Activated CD8-positive, alpha-beta memory T cell treated with anti-CD3 and anti-CD28 coated beads, Interleukin-2, amount 50 U/mL, for 24 hours (primary cell): ENCODE results near the gene ABHD16A.

ENCODE experiments used
- DNase-seq: peaks from one replicate; pipeline ENCODE4 v3.0.0-alpha.2; 2020; ENCODE audit errors: extremely low read depth

The ABHD16A gene

DNA sequence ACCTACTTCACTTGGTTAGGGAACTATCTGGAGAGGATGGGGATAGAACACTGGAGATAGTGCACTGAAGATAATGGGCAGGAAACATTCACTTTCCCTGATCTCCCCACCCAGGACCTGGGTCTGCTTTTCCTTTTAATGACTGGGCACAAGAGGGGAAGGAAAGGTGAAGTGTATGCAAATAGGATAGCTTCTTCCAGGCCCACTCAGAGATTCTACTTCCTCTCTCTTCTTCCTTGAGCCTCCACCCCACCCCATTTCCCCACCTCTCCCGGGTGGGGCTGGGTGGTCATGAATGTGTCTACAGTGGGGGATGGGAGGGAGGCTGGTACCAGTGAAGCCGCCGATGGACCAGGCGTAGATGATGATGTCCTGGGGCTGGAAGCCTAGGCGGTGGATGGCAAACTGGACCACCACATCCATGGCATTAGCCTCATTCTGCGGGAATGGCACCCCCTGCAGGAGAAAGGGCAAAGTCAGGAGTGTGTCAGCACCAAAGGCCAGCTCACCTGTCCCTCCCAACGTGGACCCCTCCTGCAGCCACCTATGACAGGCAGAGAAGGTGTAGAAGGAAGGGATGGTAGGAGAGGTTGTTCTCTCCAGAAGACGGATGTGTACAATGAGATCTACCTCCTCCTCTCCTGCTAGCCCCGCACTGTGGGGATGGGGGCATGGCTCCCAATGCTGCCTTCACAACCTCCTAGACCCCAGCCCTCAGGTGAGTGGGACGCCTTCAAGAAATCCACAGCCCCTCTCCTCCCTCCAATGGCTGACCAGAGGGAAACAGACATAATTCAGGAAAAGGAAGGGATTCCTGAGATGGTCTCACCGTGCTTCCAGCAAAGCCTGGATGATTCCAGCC, 13.6 kb downstream of the ABHD16A start:
- no peak for DNase-seq

DNA sequence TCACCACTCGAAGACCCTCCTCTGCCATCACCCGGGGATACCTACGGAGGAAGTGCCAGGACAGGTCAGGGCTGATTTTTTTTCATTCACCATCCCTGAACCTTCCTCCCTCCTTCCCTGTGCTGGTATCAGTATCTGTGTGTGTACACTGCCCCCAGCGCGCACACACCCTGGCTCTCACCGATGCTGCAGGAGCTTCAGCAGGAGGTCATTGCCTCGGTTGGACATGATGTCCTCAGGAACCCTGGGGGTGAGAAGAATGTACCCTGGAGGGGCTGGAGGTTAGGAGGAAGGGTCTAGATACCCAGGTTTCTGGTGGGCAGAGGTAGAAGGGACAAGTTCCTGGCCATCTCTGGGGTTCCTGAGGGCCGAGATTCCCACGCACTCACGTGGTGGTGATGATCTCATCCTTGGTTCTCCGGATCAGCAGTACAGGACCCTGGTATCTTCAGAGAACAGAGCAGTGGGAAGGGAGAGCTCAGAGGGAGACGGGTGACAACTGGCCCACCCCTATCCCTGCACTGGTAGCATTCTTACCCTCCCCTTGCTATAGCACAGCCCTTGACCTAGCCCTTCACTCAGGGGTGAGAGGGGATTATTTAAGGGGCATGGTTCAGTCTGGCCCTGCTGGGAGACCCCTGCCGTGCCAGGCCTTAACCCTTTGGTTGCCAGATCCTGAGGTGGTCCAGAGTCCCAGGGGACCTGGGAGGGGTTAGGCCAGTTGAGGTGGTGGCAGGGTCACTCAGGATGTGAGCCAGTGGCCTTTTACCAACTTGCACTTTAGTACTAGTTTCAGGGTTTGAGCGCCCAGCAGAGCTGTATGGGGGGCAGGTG, 15.0 kb downstream of the ABHD16A start:
- DNase-seq: no peak

DNA sequence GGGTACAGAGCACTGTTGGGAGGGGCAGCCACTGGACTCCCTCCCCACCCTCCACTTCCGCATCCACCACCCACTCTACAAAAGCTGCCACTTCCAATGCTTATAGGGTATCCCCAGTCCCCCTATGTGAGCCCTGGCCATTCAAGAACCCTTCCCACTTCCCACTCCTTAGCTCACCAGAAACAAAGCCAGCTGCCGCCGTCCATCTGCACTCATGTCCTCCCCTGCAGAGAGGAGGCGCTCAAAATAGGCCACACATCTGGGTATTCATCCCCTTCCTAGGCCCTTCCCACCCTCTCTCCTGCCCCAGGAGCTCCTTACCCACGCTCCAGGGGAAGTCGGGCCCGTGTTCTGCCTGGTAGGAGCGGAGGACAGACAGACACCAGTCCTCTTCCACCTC, 15.8 kb downstream of the ABHD16A start:
- DNase-seq: no peak

DNA sequence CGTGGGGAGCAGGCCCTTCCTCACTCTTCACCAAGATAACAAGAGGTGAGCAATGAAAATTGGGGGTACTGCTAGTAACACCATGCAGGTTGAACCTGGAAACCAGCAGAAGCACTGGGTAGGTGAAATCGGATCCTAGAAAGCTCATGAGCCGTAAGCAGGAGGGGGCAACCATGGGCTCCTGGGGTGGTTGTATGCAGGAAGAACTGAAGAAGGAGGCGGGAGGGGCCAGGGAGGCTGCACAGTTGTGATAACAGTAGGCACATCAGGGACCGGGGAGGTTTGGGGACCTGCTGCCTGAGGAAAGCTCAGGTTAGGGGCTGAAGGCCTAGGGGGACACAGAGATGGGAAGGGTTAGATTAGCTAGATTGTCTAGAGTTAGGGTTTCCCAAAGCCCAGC, 16.6 kb downstream of the ABHD16A start:
- DNase-seq: no peak

DNA sequence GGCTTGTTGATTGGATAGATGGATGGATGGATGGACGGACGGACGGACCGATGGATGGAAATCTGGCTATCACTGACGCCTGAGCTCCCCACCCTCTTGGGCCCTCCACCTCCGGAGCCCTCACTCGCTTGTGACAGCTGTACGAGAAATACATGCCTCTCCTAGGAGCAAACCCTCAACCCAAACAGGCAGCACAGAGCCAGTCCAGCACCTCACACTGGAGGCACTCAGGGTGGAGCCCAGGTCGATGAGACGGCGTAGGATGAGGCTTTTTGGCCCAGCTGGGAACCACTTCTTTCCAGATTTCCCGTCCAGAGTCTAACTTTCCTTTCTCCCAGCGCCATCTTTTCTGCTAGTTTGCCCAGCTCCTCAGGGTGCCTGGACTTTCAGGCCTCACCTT, 19.5 kb downstream of the ABHD16A start:
- no peak for DNase-seq

DNA sequence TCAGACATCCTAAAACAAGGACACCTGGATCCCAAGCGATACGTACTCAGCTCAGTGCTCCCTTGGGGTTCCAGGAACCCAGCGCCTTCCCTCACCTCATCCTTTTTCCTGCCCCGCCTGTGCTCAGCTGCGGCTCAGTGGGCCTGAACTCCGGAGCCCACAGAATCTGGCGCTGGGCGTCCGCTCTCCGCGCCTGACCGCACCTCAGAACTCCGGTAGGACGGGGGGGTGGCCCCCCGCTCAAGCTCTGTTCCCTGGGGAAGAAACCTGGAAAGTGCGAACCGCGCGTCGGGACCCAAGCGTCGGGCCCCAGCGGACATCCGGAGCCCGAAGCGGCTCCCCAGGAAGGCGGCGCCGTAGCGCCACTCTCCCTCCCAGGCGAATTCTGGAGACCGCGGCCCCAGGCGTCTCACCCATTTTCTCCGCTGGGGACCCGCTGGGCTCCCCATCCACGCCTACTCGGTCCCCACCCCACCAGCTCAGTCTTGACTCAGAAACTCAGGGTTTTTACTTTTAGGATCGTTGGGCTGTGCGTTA, 21.9 kb downstream of the ABHD16A start:
- no peak for DNase-seq

DNA sequence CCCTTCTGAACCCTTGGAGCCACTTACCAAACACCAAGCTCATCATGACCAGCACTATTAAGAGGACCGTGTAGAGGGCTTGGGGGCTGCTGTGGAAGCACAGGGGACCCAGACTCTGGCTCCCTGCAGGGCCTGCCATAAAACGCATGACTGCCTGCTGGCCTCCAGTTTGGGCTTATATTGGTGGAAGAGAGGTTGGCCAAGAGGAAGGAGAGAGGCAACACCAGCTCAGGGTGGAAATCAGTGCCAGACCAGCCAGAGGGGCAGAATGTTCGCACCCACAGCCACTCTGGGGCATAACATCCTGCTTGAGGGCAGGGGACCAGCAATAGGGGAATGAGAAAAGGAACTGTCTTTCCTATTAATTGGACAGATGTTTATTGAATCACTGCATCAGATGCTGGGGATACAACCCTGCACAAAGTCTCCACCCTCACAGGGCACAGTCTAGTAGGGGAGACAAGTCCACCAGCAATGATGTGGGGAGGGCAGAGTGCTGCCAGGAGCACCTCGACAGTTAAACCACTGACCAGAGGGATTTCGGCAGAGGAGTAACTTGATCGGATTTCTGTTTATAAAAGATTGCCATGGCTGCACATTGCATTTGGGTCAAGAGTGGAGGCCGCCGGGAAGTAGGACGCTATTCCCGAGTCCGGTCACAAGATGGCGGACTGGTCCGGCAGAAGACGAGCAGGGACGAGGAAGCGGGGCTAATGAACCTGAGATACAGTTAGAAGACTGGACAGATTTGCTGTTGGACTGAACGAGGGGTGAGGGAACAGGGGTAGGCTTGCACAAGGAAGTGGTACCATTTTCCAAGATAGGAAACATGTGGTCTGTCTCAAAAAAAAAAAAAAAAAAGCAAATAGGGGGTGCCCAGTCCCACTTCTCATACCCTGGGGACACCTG, 22.6 kb downstream of the ABHD16A start, which contains the start of gene LY6G5C:
Gene LY6G5C, minus strand, starts transcription at position 842 of the 909 bp plus-strand sequence. Its CDS starts 694 bp downstream, at position 148.
- peak; percentile 41 for DNase-seq

DNA sequence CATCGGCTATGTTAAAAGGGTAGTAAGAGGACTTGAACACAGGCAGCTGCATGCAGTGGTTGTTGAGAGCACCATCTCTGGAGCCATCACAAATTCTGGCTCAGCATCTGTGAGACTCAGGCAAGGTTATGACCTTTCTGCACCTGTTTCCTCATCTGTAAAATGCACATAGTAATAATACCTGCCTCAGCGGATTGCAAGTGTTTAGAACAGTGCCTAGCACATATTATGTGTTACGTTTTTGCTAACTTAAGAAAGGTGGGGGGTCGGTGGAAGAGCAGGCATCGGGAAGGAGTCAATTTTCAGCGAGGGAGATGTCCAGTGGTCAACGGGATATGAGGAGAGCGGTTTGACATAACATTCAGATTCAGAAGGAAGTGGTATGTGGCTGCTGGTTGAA, 25.2 kb downstream of the ABHD16A start:
- DNase-seq: no peak

DNA sequence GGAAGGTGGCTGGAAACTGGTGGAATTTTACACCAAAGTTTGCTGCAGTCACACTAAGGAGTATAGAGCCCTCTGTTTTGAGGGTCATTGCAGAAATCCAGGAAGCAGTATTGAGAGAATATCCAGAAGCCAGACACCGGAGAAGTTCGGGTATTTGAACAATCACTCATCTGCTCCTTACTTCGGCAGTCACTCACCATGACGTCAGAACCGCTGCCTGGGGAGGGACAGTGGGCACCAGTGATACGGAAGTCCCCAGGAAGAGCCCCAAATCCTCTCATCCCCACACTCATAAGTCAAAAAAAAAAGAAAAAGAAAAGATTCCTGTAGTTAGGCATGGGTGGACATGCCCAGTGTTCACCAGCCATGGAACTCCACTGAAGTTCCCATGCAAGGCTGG, 26.2 kb downstream of the ABHD16A start:
- no peak for DNase-seq

DNA sequence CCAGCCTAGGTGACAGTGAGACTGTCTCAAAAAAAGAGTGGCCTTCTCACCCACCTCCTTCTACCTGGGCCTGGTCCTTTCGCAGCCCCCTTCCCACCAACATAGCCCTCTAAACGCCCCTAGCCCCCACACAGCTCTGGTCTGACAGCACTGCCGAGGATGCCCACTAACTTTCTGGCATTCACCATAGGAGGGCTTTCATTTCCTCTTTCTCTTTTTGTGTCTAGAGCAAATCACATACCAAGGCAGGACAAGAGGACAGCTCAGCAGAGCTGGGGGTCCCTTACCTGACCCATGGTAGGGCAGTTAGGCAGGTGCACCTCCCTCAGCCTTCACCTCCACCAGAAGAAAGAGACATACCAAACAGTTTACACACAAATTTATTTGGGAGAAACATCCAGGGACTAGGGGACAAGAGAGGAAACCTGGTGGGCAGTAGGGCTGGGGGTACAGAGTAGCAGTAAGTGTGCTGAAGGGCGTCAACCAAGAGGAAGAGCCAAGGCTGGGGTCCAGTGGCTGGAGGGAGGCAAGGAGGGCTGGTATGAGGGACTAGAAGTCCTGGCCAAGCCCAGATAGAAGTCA, 26.7 kb downstream of the ABHD16A start:
- no peak for DNase-seq

DNA sequence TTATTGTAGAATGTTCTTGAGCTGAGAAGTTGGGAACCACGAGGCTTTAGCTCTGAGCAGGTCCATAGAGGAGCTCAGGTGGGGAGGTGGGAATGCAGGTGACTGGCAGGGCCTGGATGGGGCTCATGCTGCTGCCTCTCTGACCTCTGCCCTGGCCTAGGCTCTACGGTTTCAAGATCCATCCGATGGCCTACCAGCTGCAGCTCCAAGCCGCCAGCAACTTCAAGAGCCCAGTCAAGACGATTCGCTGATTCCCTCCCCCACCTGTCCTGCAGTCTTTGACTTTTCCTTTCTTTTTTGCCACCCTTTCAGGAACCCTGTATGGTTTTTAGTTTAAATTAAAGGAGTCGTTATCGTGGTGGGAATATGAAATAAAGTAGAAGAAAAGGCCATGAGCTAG, 33.4 kb downstream of the ABHD16A start, which contains the start of gene LY6G5B:
Gene LY6G5B, plus strand, starts transcription at position 301 of the 400 bp plus-strand sequence. CDS start 975 bp downstream, outside the sequence.
- DNase-seq: no peak

DNA sequence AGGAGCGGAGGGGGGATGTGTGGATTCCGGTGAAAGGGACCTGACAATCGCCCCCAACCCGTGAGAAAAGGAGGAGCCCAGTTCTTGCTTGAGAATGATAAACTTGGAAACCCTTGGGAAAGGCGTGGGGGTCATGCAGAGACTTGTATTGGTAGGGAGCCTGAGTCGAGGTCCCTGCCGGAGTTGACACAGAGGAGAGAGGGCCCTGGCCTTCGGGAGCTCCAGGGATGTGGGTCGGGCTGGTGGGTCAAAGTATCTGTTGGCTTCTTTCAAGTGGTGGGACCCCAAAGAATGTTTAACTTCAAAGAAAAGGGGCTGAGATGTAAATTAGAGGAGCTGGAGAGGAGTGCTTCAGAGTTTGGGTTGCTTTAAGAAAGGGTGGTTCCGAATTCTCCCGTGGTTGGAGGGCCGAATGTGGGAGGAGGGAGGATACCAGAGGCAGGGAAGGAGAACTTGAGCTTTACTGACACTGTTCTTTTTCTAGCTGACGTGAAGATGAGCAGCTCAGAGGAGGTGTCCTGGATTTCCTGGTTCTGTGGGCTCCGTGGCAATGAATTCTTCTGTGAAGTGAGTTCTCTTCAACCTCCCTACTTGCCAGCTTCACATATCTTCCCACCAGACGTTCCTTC, 36.7 kb downstream of the ABHD16A start:
- no peak for DNase-seq

DNA sequence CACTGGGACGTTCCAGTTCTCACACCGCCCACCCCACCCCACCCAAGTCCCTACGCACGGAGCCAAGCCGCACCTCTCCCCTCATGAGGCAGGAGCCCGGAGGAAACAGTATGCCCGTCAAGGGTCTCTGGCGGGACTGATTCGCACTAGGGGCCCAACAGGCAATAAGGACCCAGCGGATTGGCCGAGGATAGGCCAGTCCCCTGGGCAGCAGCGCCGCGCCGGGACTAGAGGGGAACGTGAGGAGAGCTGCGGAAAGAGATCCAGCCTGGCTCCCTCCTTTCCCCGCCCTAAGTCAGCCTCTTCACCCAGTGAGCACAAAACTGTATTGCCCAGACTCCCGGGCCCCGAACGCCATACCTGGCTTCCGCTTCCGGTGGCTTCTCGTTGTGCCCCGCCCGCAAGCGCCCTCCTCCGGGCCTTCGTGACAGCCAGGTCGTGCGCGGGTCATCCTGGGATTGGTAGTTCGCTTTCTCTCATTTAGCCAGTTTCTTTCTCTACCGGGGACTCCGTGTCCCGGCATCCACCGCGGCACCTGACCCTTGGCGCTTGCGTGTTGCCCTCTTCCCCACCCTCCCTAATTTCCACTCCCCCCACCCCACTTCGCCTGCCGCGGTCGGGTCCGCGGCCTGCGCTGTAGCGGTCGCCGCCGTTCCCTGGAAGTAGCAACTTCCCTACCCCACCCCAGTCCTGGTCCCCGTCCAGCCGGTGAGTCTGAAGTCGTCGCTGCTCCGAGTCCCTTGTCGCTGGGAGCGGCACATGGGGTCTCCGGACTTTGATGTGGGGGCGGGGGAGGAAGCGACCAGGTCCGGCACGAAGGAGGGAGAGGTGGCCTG, 37.4 kb downstream of the ABHD16A start, which contains the start of gene CSNK2B:
Gene CSNK2B, plus strand, starts transcription at position 580 of the 836 bp plus-strand sequence. CDS start 752 bp downstream, outside the sequence.
- DNase-seq: peak; percentile 95

DNA sequence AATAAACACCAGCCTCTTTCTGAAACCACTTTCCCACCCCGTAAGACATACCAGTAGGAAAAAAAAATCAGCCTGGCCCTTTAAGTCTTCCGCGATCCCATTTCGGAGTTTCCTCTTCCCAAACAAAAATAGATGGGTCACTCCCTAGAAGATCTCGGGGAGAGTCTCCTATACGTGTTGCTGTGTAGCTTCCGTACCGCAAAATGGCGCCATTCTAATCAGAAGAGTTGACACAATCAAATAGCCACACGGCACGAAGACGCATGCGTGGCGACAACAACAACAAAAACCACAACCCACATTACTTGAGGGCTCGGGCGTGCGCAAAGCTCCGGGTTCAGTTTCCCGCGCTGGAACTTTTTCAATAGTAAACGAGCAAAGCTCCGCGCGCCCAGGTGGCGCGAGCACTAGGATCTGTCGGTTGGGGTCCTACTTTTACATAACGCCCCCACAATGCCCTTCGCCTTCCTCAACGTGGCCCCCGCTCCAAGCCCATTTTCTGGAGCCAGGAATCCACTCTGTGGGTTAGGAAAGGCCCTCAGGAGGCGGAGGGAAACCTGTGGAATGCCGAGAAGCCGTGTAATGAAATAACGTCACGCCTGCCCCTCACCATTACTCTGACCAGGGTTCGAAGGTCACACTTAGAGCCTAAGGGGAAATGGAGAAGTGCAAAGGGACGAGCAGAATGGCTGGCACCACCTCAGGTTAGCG, 38.2 kb downstream of the ABHD16A start, which contains the start of gene GPANK1:
Gene GPANK1, minus strand, starts transcription at position 208 of the 711 bp plus-strand sequence. CDS start 519 bp downstream, outside the sequence.
- peak; percentile 81 for DNase-seq

DNA sequence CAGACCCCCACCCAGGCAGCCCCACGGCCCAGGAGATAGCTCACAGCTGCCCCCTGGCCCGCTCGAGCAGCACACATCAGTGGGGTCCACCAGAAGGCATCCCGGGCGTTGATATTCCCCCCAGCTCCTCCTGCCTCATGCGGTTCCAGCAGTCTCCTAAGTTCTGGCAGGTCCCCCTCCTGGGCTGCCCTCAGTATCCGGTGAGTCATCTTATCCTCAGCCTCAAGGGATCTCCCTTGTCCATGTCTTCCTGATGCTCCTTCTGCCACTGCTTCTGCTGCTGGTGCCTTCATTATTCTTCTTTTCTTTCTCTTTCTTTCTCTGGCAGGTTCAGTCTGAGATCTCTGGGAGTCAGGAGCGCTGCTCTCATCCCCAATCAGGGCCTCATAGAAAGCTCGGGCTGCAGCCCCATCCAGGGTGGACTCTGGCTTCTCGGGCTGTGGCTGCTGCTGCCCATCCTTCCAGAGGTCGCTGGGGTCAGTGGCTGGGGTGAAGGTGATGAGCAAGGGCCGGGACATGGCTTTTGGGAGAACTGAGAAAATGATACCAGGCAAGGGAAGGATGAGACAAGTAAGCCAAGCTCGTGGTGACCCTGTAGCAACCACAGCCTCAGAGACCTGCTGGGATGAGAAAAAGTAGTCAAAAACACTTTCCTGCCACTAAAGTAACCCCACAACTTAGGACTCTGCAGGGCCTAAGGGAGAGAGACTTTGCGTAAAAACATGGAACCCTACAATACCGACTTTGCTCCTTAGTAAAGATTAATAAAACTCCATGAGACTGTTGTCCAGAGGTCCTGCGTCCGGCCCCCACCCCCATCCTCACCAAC, 38.9 kb downstream of the ABHD16A start:
- no peak for DNase-seq

DNA sequence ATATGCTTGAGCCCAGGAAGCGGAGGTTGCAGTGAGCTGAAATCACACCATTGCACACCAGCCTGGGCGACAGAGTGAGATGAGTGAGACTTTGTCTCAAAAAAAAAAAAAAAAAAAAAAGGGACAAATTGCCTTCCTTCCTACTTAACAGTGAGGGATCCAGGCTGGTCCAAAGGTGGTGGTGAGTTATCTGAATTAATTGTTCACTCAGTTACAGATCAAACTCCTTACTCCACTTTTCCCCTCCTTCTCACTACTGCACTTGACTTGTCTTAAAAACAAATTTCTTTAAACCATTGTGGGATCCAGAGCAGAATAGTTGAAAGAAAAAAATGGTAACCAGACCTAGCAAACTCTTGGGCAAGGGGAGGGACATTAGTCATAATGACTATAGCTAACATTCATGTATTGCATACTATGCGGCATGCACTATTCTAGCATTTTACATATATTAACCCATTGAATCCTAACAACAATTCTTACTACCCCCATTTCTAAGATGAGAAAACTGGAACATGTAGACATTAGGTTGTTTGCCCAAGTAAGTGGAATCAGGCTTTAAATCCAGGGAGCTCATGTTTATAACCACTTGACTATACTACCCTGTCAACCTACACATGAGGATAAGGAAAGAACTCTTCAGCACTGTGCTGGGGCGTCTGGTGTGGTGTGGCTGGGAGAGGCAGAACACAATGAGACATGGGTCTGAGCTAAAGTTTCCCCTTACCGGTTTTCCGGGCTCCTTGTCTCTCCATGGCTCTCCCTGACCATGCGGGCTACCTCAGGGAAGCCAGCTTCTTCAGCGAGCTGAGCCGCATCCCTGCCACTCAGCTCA, 39.8 kb downstream of the ABHD16A start:
- DNase-seq: no peak
